OCI-LY7 (cell line): Measurements from ENCODE around the gene MAP4K1.

Experiments
- CTCF ChIP-seq: fragments of 200-600 bp; sonication (generic); conservative IDR thresholded peaks from 2 replicates; pipeline ENCODE4 v1.5.1; 2014; ENCODE audit warnings: mild to moderate bottlenecking, antibody characterized with exemption, low read length, moderate library complexity, mixed read lengths
- EZH2phosphoT487 ChIP-seq: fragments of 200-600 bp; sonication (generic); IDR thresholded peaks from 2 replicates; pipeline ENCODE4 v1.6.1; 2018; ENCODE audit warnings: low read depth, borderline replicate concordance, mild to moderate bottlenecking, mixed run types, antibody characterized with exemption, low read length, moderate library complexity, mixed read lengths

DNA sequence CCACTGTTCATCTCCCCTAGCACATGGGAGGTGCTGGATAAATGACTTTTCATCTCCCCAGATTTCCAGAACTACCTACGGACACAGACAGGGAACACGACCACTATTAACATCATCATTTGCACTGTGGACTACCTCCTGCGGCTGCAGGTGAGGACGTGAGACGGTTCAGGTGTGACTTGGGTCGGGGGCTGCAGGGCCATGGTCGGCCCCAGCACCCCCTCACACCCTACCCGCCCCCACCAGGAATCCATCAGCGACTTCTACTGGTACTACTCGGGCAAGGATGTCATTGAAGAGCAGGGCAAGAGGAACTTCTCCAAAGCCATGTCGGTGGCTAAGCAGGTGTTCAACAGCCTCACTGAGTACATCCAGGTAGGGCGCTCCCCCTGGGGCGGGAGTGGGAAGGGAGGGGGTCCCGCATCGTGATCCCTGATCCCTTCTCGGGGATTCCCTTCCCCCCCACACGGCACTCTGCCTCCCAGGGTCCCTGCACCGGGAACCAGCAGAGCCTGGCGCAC lies 74.4 kb downstream of the MAP4K1 start:
- TF ChIP-seq EZH2phosphoT487 (no peak), CTCF (no peak)
